Anterior cingulate cortex (tissue), 58 donors: ENCODE results near the gene CNGB1.
"Not testable (repeated sequence)": the region's sequence is repeated elsewhere in the genome, so short reads cannot be mapped to it uniquely, and the experiment has no call there.

Experiments
- DNase-seq, 58 donors: peaks; one replicate each; lab custom pipeline; 2025; lab: John Stamatoyannopoulos, UW

Gene CNGB1

DNA sequence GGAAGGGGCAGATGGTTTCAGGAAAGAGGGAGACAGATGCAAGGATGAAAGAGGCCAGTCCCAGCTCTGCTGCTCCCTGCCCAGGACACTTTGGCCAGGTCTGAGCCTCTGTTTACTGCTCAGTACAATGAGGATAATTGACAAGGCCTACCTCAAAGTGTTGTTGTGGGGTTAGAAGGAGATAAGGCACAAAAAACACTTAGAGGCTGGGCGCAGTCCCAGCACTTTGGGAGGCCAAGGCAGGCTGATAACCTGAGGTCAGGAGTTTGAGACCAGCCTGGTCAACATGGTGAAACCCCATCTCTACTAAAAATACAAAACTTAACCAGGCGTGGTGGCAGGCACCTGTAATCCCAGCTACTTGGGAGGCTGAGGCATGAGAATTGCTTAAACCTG is 7.1 kb upstream of the CNGB1 start:
- not testable (repeated sequence) for DNase-seq

DNA sequence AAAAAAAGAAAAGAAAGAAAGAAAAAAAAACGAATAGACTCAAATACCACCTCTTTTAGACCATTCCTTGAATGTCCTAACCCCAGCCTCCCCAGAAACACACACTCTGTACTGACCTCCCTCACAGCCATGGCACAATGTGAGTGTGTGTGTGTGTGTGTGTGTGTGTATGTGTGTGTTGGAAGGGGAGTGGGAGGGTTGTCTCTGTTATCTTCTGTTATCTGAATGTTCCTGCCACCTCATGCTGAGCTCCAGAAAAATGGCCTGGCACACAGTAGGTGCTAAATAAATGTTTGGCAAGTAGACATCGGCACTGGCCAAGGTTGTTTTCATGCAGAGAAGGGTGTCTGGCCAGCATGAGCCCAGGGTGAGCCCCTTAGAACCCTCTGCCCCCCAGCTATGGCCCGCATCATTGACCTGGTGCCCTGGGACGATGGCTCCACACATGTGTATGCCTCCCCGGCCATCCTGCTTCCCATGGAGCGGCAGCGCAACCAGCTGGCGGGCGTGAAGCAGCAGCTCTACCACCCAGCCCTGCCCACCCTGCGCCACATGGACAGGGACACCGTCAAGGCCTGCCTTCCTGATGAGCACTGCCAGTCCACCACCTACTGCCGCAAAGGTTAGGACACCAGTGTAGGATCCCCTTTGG is 6.6 kb upstream of the CNGB1 start:
- no peak for DNase-seq

DNA sequence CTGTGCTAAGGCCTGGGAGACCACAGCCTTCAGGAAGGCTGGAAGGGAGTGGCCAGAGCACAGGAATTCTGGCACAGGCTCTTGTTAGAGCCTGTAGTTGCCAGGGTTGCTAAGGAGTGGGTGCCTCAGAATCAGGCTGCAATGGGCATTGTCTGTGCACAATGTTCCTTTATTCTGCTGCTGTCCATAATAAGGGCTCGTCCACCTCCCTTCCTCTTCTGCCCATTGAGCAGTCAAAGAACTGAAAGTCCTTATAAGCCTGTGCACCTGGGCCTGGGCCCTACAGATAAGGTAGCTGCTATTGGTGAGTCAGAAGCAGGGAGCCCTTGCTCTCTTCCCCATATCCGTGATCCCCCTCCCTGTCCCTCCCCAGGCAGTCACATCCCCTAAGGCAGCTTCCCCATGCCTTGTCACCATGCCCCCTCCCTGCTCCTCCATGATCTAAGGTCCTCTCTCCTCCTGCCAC is 5.4 kb upstream of the CNGB1 start:
- DNase-seq, result peak in 47 of 58 donors; percentile 17 to 81 (median 45)

DNA sequence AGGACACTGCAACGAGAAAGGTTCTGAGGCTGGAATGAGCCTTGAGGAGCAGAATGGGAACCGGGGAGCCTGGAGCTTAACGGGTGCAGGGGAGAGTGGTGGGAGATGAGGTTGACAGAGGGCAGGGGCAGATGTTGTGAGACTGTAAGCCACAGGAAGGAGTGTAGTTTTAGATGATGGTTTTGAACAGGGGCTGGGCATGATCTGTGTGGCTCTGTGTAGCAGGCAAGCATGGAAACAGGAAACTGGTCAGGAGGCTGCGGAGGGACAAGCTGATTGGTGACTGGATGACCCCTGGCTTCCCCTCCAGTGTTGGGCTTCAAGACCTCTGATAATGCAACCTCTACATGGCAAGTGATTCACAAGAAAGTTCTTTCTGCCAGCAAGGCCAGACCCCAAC is 1.4 kb upstream of the CNGB1 start:
- DNase-seq, result no peak

DNA sequence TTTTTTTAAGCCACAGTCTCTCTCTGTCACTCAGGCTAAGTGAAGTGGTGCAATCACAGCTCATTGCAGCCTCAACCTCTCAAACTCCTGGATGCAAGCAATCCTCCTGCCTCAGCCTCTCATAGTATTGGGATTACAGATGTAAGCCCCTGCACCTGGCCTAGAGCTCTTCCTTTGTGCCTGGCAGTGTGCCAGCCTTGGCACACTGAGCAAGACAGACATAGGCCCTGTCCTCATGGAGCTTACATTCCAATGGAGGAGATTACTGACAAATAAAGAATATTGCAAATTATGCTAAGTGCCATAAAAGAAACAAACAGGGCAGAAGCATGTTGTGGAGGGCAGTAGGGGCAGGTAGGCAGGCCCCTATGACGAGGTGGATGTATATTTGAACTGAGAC is 920 bp upstream of the CNGB1 start:
- DNase-seq, result no peak

DNA sequence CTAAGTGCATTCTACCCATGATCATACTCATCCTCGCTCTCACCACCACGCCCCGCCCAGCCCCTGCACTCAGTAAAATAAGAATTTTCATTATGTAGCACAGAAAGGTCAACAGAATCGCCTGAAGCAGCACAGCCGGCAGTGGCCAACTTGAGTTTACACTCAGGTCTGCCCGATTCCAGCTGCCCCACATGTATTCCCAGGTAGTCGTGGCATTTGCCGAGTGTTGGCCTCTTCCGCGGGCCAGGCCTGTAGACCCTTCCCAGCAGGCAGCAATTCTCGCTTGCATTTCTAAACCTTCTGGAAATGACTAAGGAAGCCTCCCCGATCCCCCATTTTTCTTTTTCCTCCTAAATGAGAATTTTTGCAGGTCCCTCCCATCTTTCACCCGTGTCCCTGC is 609 bp downstream of the CNGB1 start:
- DNase-seq, result no peak

DNA sequence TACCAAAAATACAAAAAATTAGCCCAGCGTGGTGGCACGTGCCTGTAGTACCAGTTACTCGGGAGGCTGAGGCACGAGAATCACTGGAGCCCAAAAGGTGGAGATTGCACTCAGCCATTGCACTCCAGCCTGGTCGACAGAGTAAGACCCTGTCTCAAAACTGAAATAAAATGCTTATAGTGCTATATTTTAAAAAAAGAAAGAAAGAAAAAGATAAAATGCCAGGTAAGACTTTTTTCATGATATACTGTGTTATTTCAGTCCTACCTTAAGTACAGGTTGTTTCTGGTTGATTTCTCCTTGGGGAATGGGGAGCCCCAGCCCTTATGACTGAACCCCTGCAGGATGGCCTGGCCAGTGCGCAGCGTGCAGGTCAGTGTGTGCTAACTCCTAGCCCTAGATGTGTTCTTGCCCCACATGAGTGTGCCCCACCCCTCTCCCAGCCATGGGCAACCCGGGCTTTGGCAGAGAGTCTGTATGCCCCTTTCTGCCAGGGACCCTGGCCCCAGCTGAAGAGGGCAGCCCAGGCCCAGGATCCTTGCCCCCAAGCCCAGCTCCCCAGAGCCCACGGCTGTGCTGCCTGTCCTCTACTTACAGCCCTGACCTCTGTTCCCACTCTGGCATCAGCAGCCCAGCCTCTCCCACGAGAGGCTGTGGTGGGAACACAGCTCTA is 1.3 kb downstream of the CNGB1 start:
- no peak for DNase-seq

DNA sequence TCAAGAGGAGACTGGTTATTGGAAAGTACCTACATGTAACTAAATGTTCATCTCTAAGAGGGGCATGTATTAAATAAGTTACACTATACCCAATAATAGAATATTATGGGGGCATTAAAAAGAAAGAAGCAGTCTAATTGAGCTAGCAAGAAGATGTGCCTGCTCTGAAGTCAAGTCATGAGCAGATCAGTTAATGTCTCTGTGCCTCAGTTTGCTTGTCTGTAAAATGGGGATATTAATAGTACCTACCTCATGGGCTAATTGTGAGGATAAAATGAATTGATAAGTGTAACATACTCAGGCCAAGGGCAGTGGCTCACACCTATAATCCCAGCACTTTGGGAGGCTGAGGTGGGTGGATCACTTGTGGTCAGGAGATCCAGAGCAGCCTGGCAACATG is 3.0 kb downstream of the CNGB1 start:
- no peak for DNase-seq

DNA sequence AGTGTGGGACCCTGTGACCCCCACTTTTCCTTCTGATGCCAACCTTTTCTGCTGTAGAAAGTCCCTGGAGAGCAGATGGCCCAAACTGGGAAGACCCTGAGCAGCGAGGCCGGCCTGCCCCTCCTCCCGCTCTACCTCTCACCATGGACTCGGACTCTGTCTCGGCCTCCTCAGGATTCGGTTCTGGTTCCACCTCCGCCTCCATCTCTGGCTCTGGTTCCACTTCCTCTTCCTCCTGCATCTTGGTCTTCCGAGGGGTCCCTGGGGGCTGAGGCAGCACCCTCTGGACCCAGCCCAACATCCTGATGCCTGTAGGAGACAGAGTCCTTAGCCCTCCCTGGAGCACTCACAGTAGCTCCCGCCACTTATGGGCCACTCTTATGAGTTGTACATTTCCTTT is 3.9 kb downstream of the CNGB1 start:
- no peak for DNase-seq

DNA sequence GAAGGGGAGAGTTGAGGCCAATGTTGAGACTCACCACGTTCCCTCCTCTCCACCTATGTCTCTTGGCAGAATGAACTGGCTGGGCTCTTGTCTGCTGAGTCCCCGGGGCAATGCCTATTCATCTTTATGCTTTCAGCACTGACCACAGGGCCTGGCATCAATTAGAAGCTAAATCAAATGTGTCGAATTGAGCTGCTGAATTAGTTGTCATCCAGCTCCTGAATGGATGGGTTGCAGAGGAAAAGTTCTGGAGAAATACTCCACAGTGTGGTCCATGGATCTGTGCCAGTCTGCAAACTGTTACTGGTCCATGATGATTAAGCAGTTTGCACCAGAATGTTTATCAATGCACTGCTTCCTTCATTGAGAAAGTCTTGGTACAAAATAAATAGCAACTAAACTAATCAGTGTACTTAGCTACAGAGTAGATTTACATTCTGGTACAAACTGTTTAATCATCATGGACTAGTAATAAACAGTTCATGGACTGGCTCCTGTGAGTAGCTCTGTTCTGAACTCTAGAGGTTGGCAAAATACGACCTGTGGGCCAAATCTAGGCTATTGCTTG is 4.6 kb downstream of the CNGB1 start:
- DNase-seq, result no peak

DNA sequence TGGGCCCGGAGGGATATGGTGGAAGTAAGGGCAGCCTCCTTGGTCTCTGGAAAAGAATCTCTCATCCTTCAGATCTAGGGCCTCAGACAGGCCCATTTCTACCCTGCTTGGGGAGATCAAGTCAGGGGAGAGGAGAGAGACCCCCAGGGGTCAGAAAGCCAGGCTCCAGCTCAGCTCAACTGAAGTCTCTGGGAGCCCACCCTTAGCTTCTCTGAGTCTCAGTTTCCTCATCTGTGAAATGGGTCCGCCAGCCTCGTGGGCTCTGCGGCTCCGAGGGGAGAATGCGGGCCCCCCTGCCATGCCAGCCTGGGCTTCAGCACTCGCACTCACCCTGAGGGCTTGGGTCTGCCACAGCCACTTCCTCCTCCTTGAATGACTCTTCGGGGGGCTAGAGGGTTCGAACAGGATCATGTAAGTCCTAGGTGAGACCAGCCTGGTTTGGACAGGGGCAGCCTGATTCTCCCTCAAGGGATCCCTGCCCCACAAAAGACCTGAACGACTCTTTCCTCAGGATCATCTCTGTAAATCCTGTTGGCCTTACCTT is 6.7 kb downstream of the CNGB1 start:
- no peak for DNase-seq

DNA sequence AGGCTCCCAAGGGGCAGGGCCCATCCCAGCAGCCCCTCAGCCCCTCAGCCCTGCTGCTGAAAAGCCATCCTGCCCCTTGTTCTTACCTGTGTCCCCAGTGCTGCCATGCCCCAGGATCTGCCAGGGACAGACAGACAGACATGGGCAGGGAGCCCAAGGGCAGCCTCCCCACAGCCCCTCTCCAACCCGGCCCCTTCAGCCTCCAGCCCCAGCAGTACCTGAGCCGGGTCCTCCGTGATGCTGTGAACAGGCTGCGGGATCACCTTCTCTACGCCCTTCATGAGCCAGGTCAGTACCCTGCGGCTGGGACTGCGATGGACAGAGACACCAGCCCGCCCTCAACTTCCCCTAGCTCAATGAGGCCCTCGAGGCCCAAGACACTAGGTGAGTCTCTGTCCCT is 8.2 kb downstream of the CNGB1 start:
- DNase-seq, result no peak

DNA sequence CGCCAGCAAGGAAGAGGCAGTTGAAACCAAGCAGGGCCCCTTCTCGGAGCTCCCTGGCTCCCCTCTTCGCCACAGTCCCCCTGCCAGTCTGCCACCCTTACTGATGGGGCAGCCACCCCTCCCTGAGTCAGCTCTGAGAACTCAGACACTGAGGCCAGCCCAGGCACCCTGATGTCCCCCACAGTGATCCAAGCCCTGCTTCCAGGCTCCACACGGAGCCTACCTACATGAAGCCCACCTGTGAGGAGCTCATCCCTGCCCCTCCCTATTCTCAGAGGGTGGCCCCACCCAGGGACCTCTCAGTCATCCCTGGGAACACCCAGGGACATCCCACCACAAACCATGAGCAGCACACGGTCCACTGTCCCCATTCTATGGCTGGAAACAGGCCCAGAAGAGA is 8.9 kb downstream of the CNGB1 start:
- no peak for DNase-seq

DNA sequence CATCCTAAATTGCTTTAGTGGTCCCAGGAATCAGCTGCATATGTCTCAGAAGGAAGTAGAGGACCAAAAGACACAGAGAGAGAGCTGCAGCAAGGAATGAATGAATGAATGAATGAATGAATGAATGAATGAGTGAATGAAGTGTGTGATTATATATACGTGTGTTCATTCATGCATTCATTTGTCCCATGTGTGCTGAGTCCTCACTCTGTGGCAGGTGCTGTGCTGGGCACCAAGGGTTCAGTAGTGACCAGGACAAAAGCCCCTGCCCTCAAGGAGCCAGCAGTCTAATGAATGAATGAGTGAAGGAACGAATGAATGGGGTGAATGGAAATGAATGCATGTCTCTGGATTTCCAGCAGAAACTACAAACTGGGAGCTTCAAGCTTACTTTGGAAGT is 9.4 kb downstream of the CNGB1 start:
- no peak for DNase-seq

DNA sequence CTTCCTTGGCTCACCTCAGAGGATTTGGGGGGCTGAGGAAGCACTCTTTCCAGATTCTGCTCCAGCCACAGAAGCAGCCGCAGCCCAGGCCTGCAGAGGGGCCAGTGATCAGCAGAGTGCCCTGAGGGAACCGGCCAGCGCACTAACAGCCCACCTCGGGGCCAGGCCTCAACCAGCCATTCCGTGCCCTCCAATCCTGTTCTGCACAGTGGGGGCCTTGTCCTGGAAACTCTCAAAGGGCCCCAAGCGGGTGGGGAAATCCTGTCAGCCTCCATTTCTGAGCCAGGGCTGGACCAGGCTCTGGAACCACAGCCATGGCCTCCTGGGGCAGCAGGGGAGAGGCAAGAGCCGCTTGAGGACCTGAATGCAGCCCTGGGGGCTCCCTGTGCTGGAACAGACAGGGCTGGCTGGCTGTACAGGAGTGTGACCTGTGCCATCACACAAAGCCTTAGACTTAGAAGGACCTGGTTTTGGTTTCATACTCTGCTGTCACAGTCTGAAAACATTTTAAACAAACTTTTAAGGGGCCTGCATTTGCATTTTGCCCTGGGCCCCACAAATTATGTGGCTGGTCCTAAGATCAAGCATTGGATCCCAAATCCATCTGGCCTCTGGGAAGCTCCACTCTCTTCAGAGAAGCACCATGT is 10.0 kb downstream of the CNGB1 start:
- no peak for DNase-seq

DNA sequence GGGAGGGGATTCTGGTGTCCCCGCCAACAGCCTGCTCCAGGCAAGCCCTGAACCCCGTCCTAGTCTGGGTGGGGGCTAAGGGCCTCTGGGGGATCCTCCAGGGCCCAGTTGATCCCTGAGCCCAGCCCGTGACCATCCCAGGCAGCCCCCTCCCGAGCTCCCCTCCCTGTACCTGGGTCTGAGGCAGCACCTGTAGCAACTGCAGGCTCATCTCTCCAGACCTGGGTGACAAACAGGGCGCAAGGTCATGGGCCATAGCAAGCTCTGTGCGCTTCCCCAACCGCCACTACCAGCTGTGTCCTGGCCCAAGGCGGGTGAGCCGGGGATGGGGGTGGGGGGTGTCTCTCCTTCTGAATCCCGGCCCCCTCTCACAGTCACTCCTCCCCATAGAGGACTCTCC is 10.6 kb downstream of the CNGB1 start:
- DNase-seq, result no peak

DNA sequence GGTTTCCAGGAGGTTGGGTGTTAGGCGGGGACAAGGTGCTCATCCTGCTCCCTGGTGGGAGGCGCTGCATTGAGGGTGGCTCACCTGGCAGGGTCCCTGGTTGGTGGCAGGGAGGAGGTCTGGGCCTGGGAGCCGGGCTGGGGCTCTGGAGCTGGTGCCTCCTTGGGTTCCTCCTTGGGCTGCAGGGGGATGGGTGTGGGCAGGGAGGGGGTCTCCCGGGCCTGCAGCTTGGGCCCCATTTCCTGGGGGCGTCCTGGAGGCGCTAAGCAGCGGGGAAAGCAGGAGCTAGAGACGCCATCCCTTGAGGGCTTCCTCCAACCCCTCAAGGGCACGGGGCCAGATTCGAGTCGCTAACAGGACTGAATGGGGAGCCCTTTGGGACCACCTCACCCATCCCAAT is 11.1 kb downstream of the CNGB1 start:
- DNase-seq, result no peak

DNA sequence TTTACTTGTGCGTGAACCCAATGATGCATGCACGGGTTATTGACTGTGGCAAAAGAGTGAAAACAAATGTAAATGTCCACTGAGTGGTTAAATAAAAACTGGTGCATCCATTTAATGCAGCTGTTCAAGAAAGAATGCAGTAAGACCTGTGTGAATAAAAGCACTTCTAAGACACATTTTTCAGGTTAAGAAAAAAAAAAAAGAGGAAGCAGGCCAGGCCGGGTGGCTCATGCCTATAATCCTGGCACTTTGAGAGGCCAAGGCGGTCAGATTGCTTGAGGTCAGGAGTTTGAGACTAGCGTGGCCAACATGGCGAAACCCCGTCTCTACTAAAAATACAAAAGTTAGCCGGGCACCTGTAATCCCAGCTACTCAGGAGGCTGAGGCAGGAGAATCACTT is 11.8 kb downstream of the CNGB1 start:
- no peak for DNase-seq

DNA sequence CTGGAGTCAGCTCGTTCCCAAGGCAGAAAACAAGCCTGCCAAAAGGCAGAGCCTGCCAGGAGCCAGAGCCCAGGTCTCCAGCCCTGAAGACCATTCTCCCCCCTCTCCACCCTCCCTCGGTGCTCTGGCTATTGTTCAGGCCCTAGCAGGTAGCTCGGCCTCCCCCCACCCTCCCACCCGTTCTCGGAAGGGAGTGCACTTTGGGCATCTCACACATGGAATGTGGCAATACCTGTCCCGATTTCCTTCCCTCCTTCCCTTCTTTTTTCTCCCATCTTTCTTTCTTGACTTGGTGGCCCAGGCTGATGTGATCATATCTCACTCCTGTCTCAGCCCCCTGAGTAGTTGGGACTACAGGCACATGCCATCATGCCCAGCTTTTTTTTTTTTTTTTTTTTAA is 12.4 kb downstream of the CNGB1 start:
- no peak for DNase-seq

DNA sequence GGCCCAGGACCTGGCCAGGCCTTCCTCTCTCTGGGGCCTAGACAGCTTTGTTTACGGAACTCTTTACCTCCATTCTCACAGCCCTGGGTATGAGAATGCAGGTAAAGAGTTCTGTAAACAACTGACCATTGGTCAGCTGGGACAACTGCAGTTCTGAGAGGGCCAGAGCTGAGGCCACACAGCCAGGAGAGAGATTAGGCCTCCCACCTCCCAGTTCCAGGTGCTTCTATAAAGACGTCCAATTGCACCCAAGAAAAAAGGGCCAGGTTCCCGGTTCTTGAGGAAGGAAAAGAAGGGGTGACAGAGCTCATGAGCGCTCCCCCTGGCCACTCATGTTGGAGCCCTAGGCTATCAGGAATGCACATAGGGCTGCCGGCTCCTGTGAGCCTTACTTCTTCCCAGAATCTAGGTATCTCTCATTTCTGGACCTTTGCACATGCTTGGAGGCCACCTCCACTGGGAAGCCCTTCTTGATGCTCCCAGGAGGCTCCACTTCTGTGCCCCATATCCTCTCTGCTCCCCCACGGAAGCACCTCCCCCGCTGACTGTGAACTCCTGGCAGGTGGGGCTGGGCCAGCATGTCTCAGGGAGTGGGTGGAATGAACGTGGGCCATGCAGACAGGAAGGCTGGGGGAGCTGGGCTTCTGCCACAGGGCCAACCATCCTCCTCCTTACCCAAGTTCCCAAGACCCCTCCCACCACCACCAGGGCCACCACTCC is 13.1 kb downstream of the CNGB1 start:
- DNase-seq, result no peak
